Measurements from ENCODE around the gene RBKS.
"Not testable (repeated sequence)": the region's sequence is repeated elsewhere in the genome, so short reads cannot be mapped to it uniquely, and the experiment has no call there.

RBKS gene

DNA sequence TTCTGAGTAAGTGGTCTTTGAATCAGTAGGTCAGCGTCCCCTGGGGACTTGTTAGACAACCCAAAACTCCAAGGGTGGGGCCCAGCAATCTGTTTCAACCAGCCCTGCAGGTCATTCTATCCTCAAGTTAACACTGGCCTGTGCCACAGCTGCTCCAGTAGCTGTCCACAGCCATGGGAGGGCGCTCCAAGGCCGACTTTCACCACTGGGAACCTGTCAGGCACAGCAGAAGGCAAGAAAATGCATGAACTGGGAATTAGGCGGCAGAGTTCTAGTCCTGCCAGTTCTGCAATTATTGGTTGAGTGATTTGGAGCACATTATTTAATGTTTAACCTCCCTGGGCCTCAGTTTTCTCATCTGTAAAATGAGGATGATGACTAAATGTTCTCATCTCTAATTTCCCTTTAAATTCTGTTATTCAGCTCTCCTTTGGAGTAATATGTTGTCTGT, 136.0 kb downstream of the RBKS start:
- peak; percentile 56 to 93 for DNase-seq (ENCODE audit: low read depth in 1 of 2, low spot score in 1 of 2)

DNA sequence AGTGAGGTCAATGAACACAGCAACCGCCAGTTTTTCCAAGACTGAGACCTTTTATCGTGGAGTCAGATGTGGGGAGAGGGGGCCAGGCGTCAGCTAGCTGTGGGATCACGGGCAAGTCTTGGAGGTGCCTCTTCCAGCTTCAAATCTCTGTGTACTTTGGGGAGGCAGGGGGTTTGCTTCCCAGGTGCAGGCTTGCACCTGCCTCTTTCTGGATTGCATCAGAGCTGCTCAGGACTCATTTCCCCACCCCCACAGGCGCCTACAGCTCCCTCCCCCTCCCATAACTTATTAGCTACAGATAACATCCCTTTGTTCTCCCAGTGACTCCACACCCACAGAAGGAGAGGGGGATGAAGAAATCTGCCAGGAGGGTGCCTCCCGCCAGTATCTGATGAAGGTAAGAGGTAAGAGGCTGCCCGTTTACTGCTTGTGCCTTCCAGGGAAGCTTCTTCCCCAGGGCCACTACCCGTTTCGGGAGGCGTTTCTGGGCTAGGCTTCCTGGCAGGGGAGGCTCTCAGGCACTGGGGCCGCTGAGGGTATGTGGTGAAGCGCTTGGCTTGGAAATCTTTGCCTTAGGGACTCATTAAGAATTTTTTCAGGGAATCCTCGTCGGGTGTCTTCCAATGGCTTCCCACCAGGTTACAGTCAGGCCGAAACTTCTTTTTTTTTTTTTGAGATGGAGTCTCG, 137.5 kb downstream of the RBKS start:
- TF ChIP-seq, protein P1, sequence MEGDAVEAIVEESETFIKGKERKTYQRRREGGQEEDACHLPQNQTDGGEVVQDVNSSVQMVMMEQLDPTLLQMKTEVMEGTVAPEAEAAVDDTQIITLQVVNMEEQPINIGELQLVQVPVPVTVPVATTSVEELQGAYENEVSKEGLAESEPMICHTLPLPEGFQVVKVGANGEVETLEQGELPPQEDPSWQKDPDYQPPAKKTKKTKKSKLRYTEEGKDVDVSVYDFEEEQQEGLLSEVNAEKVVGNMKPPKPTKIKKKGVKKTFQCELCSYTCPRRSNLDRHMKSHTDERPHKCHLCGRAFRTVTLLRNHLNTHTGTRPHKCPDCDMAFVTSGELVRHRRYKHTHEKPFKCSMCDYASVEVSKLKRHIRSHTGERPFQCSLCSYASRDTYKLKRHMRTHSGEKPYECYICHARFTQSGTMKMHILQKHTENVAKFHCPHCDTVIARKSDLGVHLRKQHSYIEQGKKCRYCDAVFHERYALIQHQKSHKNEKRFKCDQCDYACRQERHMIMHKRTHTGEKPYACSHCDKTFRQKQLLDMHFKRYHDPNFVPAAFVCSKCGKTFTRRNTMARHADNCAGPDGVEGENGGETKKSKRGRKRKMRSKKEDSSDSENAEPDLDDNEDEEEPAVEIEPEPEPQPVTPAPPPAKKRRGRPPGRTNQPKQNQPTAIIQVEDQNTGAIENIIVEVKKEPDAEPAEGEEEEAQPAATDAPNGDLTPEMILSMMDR (IDR thresholded peaks at IDR 0.05; ENCODE audit: insufficient read depth, low read length) = no peak
- no peak for TF ChIP-seq GABPA (IDR thresholded peaks at IDR 0.05; ENCODE audit: low read depth)
- TF ChIP-seq, protein P2, sequence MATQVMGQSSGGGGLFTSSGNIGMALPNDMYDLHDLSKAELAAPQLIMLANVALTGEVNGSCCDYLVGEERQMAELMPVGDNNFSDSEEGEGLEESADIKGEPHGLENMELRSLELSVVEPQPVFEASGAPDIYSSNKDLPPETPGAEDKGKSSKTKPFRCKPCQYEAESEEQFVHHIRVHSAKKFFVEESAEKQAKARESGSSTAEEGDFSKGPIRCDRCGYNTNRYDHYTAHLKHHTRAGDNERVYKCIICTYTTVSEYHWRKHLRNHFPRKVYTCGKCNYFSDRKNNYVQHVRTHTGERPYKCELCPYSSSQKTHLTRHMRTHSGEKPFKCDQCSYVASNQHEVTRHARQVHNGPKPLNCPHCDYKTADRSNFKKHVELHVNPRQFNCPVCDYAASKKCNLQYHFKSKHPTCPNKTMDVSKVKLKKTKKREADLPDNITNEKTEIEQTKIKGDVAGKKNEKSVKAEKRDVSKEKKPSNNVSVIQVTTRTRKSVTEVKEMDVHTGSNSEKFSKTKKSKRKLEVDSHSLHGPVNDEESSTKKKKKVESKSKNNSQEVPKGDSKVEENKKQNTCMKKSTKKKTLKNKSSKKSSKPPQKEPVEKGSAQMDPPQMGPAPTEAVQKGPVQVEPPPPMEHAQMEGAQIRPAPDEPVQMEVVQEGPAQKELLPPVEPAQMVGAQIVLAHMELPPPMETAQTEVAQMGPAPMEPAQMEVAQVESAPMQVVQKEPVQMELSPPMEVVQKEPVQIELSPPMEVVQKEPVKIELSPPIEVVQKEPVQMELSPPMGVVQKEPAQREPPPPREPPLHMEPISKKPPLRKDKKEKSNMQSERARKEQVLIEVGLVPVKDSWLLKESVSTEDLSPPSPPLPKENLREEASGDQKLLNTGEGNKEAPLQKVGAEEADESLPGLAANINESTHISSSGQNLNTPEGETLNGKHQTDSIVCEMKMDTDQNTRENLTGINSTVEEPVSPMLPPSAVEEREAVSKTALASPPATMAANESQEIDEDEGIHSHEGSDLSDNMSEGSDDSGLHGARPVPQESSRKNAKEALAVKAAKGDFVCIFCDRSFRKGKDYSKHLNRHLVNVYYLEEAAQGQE (IDR thresholded peaks at IDR 0.05; ENCODE audit: insufficient replicate concordance, low read depth) = no peak
- no peak for TF ChIP-seq SPI1 (IDR thresholded peaks at IDR 0.05; ENCODE audit: borderline replicate concordance, low read depth)
- no peak for TF ChIP-seq POLR2AphosphoS5 (IDR thresholded peaks at IDR 0.05; ENCODE audit: low read depth)
- DNase-seq (ENCODE audit: low read depth in 1 of 2, low spot score in 1 of 2) = no peak
- no peaks in the 10 kb centered on the region for H3K27me3 ChIP-seq (ENCODE audit: insufficient read depth, poor library complexity, severe bottlenecking)
- no peak overlapping the region for H3K4me3 ChIP-seq (replicated peaks; ENCODE audit: insufficient read depth, low read length)
- no peak overlapping the region for H3K27ac ChIP-seq (replicated peaks)

More for the DNA sequence above, 136.0 kb downstream of the RBKS start:
- H3K27ac ChIP-seq (replicated peaks) = 0 out of 2 replicates have a peak overlapping the region, but pooled peaks have one; percentile 11
- TF ChIP-seq, protein P1 (IDR thresholded peaks at IDR 0.05; ENCODE audit: insufficient read depth, low read length) = peak; percentile 95
- TF ChIP-seq, protein P2 (IDR thresholded peaks at IDR 0.05; ENCODE audit: insufficient replicate concordance, low read depth) = no peak
- TF ChIP-seq POLR2AphosphoS5 (IDR thresholded peaks at IDR 0.05; ENCODE audit: low read depth) (no peak), GABPA (IDR thresholded peaks at IDR 0.05; ENCODE audit: low read depth) (no peak), SPI1 (IDR thresholded peaks at IDR 0.05; ENCODE audit: borderline replicate concordance, low read depth) (peak; percentile 39; the same call in 1 of the 2 replicates)
- H3K27me3 ChIP-seq (ENCODE audit: insufficient read depth, poor library complexity, severe bottlenecking) = no peaks in the 10 kb centered on the region
- H3K4me3 ChIP-seq (replicated peaks; ENCODE audit: insufficient read depth, low read length) = no peak overlapping the region

DNA sequence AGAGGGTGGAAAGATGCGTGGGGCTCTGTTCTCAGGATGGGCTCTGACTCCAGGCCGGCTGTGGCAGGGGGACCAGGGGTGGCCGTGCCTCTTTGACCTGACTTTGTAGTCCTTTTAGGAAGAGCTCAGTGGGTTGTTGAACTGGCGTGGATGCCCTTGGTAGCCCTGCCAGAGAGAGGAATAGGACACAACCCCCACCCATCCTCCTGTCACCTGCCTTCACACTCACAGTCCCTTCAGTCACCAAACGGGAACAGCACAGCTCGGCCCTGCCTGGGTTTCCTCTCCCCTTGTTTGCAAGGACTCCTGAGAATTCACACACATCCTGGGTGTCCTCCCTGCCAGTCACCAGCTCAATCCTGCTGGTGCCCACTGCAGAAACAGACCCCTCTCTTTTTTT, 138.8 kb downstream of the RBKS start:
- no peaks in the 10 kb centered on the region for H3K27me3 ChIP-seq (ENCODE audit: insufficient read depth, poor library complexity, severe bottlenecking)
- no peak overlapping the region for H3K4me3 ChIP-seq (replicated peaks; ENCODE audit: insufficient read depth, low read length)
- H3K27ac ChIP-seq (replicated peaks) = no peak overlapping the region
- TF ChIP-seq SPI1 (IDR thresholded peaks at IDR 0.05; ENCODE audit: borderline replicate concordance, low read depth) (no peak), GABPA (IDR thresholded peaks at IDR 0.05; ENCODE audit: low read depth) (no peak), POLR2AphosphoS5 (IDR thresholded peaks at IDR 0.05; ENCODE audit: low read depth) (no peak)
- TF ChIP-seq, protein P1 (IDR thresholded peaks at IDR 0.05; ENCODE audit: insufficient read depth, low read length) = no peak
- TF ChIP-seq, protein P2 (IDR thresholded peaks at IDR 0.05; ENCODE audit: insufficient replicate concordance, low read depth) = no peak
- DNase-seq (ENCODE audit: low read depth in 1 of 2, low spot score in 1 of 2) = no peak

- not testable (repeated sequence) for H3K4me3 ChIP-seq (replicated peaks; ENCODE audit: insufficient read depth, low read length); DNase-seq (ENCODE audit: low read depth in 1 of 2, low spot score in 1 of 2); H3K27ac ChIP-seq (replicated peaks)
Measured at GRCh38 chr2:27748803-27749554, 141.2 kb downstream of the RBKS start.

More at GRCh38 chr2:27748803-27749554, 141.2 kb downstream of the RBKS start:
- not testable (repeated sequence) for H3K27me3 ChIP-seq (ENCODE audit: insufficient read depth, poor library complexity, severe bottlenecking)

Data from HL-60 (cell line).